GM18858 (cell line): ENCODE data around the gene DCPS.
"Not testable (repeated sequence)": the region's sequence is repeated elsewhere in the genome, so short reads cannot be mapped to it uniquely, and the experiment has no call there.

Experiments
- ATAC-seq: cut with Tn5 transposase; IDR thresholded peaks from one replicate; pipeline ENCODE4 v1.9.1; 2021; ENCODE audit not compliant: unreplicated experiment

DCPS gene

GRCh38 chr11:126358763-126359160 is 54.9 kb downstream of the DCPS start:
- ATAC-seq = no peak

GRCh38 chr11:126359431-126360048 is 55.7 kb downstream of the DCPS start:
- no peak for ATAC-seq

DNA sequence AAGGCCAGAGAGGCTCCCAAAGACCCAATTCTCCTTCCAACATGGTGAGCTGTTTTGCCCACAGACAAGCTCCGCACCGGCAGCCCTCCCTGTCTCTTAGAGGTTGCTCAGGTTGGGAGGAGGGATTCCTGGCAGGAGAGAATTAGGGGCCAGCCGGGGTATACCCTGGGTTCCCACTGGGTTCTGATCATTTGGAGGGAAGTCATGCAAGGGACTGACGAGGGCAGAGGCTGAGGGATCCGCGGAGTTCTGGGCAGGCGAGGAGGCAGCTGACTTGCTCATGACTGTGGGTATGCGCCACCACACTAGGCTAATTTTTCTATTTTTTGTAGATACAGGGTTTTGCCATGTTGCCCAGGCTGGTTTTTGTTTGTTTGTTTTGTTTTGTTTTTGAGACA is 56.2 kb downstream of the DCPS start:
- no peak for ATAC-seq

DNA sequence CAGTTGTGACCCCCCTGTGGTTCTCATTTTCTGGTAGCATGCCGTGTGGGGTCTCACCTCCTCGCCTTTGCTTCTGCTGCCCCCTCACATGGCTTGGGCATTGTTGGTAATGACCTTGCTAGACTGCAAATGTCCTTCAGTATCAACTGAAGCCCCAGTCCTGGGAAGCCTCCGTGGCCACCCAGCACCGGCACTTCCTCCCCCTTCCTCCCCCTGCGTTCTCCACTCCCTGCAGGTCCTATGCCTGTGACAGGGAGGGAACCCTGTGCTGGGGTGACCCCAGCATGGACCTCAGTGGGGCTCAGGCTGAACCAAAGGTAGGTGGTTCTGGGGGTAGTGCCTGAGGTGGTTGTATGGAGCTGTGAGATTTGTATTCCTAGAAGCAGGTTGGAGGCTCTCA is 57.5 kb downstream of the DCPS start:
- no peak for ATAC-seq

- no peak for ATAC-seq
Observed at GRCh38 chr11:126362879-126363655, 59.2 kb downstream of the DCPS start.

GRCh38 chr11:126363706-126364248 is 59.9 kb downstream of the DCPS start:
- no peak for ATAC-seq

DNA sequence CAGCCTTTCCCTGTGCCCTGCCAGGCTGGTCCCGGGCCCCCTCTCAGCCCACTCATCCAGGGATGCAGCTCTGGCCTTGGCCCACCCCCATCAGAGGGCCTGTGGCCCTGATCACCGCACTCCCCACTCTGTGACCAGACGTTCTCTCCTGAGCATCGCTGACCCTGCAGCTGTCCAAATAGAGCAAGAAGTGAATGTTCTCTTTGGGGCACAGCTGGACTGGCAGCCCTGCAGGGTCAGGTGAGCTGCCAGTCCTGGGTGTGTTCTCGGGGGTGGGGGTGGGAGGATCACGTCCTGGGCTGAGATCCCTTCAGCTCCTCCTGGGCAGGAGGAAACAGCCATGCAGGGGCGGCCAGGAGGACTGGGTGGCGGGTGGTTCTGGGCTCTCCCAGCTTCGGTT is 60.9 kb downstream of the DCPS start:
- not testable (repeated sequence) for ATAC-seq

DNA sequence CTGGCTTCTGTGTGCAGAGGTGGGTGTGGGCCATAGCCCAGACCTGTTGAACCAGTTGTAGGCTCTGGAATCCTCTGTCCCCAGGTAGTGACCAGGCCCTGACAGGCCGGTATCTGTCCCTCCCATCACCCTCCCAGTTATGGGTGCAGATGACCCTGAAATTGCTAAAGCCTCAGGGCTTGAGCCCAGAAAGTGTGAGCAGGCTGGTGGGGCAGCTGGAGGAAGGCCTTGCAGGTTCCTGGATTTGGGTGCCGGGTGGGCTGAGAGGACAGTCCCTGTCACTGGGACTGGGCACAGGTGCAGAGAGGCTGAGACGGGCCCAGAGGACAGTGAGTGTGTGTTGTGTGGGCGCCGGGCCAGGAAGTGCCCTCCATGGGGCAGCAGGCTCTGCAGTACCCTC is 61.6 kb downstream of the DCPS start:
- not testable (repeated sequence) for ATAC-seq

GRCh38 chr11:126366064-126366822 is 62.4 kb downstream of the DCPS start:
- no peak for ATAC-seq

GRCh38 chr11:126366823-126367654 is 63.2 kb downstream of the DCPS start:
- ATAC-seq = not testable (repeated sequence)

- ATAC-seq = not testable (repeated sequence)
Observed at GRCh38 chr11:126367806-126368205, 63.9 kb downstream of the DCPS start.

- ATAC-seq = not testable (repeated sequence)
Observed at GRCh38 chr11:126368336-126369119, 64.7 kb downstream of the DCPS start.

- no peak for ATAC-seq
Observed at GRCh38 chr11:126370016-126370415, 66.2 kb downstream of the DCPS start.

DNA sequence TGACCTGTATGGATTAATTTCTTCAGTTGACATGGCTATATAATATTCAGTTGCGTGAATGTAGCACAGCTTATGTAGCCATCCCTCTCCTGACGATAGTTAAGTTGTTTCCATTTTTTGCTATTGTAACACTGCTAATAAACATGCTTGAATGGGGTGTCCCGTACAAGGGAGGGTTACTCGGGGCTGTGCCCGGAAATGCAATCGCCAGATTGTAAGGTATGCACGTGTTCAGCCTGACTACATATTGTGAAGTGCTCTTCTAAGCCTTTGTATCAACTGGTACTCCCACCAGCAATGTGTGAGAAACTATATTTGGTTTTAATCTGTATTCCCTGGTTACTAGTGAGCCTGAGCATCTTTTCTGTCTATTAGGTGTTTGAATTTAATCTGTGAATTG is 67.7 kb downstream of the DCPS start:
- no peak for ATAC-seq

GRCh38 chr11:126373389-126374066 is 69.7 kb downstream of the DCPS start:
- not testable (repeated sequence) for ATAC-seq

DNA sequence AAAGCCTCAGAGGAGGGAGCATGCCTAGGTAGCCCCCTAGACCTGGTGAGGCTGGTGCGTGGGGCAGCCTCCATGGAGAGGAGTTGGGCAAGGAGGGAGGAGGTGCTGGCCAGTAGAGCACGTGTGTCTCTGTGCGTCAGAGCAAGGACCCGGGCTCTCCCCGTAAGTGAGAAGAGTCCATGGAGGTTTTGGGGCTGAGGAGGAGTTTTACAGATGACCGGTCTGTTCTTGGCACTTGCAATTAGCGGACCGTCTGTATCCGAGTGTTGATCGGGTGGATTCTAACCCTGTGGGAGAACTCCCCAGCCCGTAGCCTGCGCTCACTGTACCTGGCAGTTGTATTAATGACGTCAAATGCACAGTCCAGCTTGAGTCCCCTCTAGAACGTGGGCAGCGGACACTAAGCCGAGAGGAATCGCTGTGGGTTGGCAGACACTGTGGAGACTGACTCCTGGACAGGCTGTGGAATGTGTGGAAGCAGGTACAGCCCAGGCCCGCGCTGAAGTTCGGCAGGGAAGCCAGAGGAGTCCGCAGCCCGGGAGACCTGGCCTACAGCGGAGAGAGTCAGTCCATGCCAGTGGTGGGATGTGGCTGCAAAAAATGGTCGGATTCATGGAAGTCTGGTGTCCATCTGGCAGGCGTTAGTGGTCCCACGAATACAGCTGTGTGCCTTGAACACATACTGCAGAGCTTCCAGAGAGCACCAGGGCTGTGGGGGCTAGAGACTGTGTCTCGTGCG is 70.9 kb downstream of the DCPS start:
- not testable (repeated sequence) for ATAC-seq

- no peak for ATAC-seq
Observed at GRCh38 chr11:126375726-126376125, 71.9 kb downstream of the DCPS start.

- ATAC-seq = no peak
Observed at GRCh38 chr11:126378763-126379162, 74.9 kb downstream of the DCPS start.

- ATAC-seq = no peak
Observed at GRCh38 chr11:126380909-126381308, 77.0 kb downstream of the DCPS start.
